Measurements from ENCODE around the gene SPX. TPM values are rescaled to one million over a fixed set of nuclear protein-coding genes. Genes with fewer than 3 reads are reported as not detected.

The SPX gene
- total and polyA plus RNA-seq, 2 donors (not counting 3 experiments of a cell fraction or from before 2014, with no cell fraction given) = 0.06 TPM; not detected in 1

GRCh38 chr12:21478756-21479455, 47.2 kb upstream of the SPX start:
- no peak for TF ChIP-seq JUN (IDR thresholded peaks at IDR 0.05; ENCODE audit: borderline replicate concordance, insufficient read depth, insufficient read length, low read depth)
- TF ChIP-seq GATA2 (IDR thresholded peaks at IDR 0.05; ENCODE audit: insufficient read depth, insufficient read length, low read depth, low read length) = no peak
- TF ChIP-seq EZH2 (IDR thresholded peaks at IDR 0.05; ENCODE audit: borderline replicate concordance, low read depth, low read length, severe bottlenecking) = no peak
- TF ChIP-seq MYC (IDR thresholded peaks at IDR 0.05; ENCODE audit: low read depth, low read length) = no peak
- TF ChIP-seq FOS (IDR thresholded peaks at IDR 0.05; ENCODE audit: borderline replicate concordance, insufficient read depth, low read length) = no peak
- TF ChIP-seq MAX (IDR thresholded peaks at IDR 0.05; ENCODE audit: insufficient read depth, insufficient read length) = no peak
- H3K4me3 ChIP-seq (replicated peaks in 1 of 3; ENCODE audit: insufficient read depth in 1 of 3, low read depth in 1 of 3, low read length in 3 of 3) = no peak overlapping the region
- POLR2A ChIA-PET = interaction anchor here (0.6 to 0.7 kb wide), 2 partner anchors 181 to 215 kb away, joined by 3 to 6 read pairs; no protein-coding TSS in a partner anchor
- intact Hi-C loops (cut with micrococcal nuclease) (no loop called here), dilution Hi-C loops (cut with MboI; ENCODE audit: extremely low pct_ligation_motif_present, low sequenced_read_pairs) (no loop called here)
- H3K27ac ChIP-seq (ENCODE audit: insufficient read depth, low read depth, low read length) = no peak overlapping the region
- H3K27me3 ChIP-seq (ENCODE audit: control insufficient read depth in 2 of 2, insufficient read depth in 2 of 2, low read length in 2 of 2) = no peaks in the 10 kb centered on the region
- H3K36me3 ChIP-seq (ENCODE audit: control insufficient read depth in 2 of 2, extremely low read depth in 1 of 2, insufficient read depth in 2 of 2, low read length in 2 of 2) = peaks cover 21 to 26% of the 10 kb centered on the region in 2 experiments
- no peaks in the 10 kb centered on the region for H4K20me1 ChIP-seq (replicated peaks; ENCODE audit: control insufficient read depth, extremely low read depth, insufficient read depth, low read length)
- CTCF ChIA-PET = interaction anchor here (1.0 to 1.5 kb wide), 2 partner anchors 165 to 182 kb away, joined by 4 read pairs; no protein-coding TSS in a partner anchor
- H2AFZ ChIP-seq (ENCODE audit: low read depth, low read length) = no peak overlapping the region
- no peaks in the 10 kb centered on the region for H3K79me2 ChIP-seq (ENCODE audit: control insufficient read depth, insufficient read depth, low read length)
- H3K9me3 ChIP-seq (replicated peaks; ENCODE audit: control insufficient read depth, insufficient read depth, low read length) = no peaks in the 10 kb centered on the region
- DNase-seq (ENCODE audit: low read depth, low spot score) (no peak), FAIRE-seq (no peak)
- no peaks in the 10 kb centered on the region for H3K9me1 ChIP-seq (replicated peaks; ENCODE audit: control insufficient read depth, extremely low read depth, insufficient read depth, low read length)
- no peak overlapping the region for H3K4me2 ChIP-seq (ENCODE audit: insufficient read depth, low read length)
- peaks cover 6% of the 10 kb centered on the region for H3K4me1 ChIP-seq (ENCODE audit: control insufficient read depth, extremely low read depth, insufficient read depth, low read length)
- no TSS peak for BruUV-seq (replicated peaks)
- no peak overlapping the region for H3K9ac ChIP-seq (replicated peaks; ENCODE audit: extremely low read depth, insufficient read depth, low read length)

DNA sequence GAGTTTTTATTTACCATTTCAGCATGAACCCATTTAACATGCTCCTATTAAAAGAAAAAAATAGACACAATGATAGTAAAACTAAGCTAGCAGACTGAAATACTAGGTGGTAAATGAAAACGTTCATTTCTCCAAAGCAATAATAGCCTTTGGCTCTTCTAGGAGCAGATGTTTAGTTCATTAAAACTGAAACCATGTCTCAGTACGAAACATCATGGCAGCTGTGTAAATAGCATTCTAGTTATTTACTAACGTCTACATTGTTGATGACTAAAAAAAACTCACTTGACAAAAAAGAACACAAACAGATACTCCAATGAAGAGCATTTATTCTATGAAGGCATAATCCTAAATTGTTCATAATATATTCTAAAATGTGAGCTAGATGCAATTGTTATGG, 42.6 kb upstream of the SPX start:
- no peaks in the 10 kb centered on the region for H3K9me3 ChIP-seq (replicated peaks; ENCODE audit: control insufficient read depth, insufficient read depth, low read length)
- no TSS peak for BruUV-seq (replicated peaks)
- H2AFZ ChIP-seq (ENCODE audit: low read depth, low read length) = no peak overlapping the region
- H3K4me1 ChIP-seq (ENCODE audit: control insufficient read depth, extremely low read depth, insufficient read depth, low read length) = no peaks in the 10 kb centered on the region
- no peaks in the 10 kb centered on the region for H3K27me3 ChIP-seq (ENCODE audit: control insufficient read depth in 2 of 2, insufficient read depth in 2 of 2, low read length in 2 of 2)
- H3K9ac ChIP-seq (replicated peaks; ENCODE audit: extremely low read depth, insufficient read depth, low read length) = no peak overlapping the region
- POLR2A ChIA-PET = no interaction called here
- dilution Hi-C loops (cut with MboI; ENCODE audit: extremely low pct_ligation_motif_present, low sequenced_read_pairs) = no loop called here
- no peak overlapping the region for H3K4me2 ChIP-seq (ENCODE audit: insufficient read depth, low read length)
- FAIRE-seq = no peak
- intact Hi-C loops (cut with micrococcal nuclease) = no loop called here
- no peaks in the 10 kb centered on the region for H3K9me1 ChIP-seq (replicated peaks; ENCODE audit: control insufficient read depth, extremely low read depth, insufficient read depth, low read length)
- H3K36me3 ChIP-seq (ENCODE audit: control insufficient read depth in 2 of 2, extremely low read depth in 1 of 2, insufficient read depth in 2 of 2, low read length in 2 of 2) = peaks cover 13 to 27% of the 10 kb centered on the region in 2 experiments
- H4K20me1 ChIP-seq (replicated peaks; ENCODE audit: control insufficient read depth, extremely low read depth, insufficient read depth, low read length) = no peaks in the 10 kb centered on the region
- DNase-seq (ENCODE audit: low read depth, low spot score) = no peak
- H3K79me2 ChIP-seq (ENCODE audit: control insufficient read depth, insufficient read depth, low read length) = no peaks in the 10 kb centered on the region
- H3K4me3 ChIP-seq (replicated peaks in 1 of 3; ENCODE audit: insufficient read depth in 1 of 3, low read depth in 1 of 3, low read length in 3 of 3) = no peak overlapping the region
- no peak overlapping the region for H3K27ac ChIP-seq (ENCODE audit: insufficient read depth, low read depth, low read length)
- CTCF ChIA-PET = interaction anchor here (0.8 kb wide), 1 partner anchor 9 kb away, joined by 3 read pairs; no protein-coding TSS in a partner anchor
- TF ChIP-seq FOS (IDR thresholded peaks at IDR 0.05; ENCODE audit: borderline replicate concordance, insufficient read depth, low read length) (no peak), GATA2 (IDR thresholded peaks at IDR 0.05; ENCODE audit: insufficient read depth, insufficient read length, low read depth, low read length) (no peak), JUN (IDR thresholded peaks at IDR 0.05; ENCODE audit: borderline replicate concordance, insufficient read depth, insufficient read length, low read depth) (no peak), POLR2AphosphoS5 (IDR thresholded peaks at IDR 0.05; ENCODE audit: insufficient read depth, low read depth, low read length) (no peak), EZH2 (IDR thresholded peaks at IDR 0.05; ENCODE audit: borderline replicate concordance, low read depth, low read length, severe bottlenecking) (no peak), MYC (IDR thresholded peaks at IDR 0.05; ENCODE audit: low read depth, low read length) (no peak), CTCF (IDR thresholded peaks at IDR 0.05; ENCODE audit: extremely low read depth in 1 of 2, insufficient read depth in 1 of 2, low read depth in 1 of 2, low read length in 2 of 2) (no peak), MAX (IDR thresholded peaks at IDR 0.05; ENCODE audit: insufficient read depth, insufficient read length) (no peak), POLR2A (IDR thresholded peaks at IDR 0.05; ENCODE audit: low read depth, low read length) (no peak)

Data from endothelial cell of umbilical vein (primary cell).